GM12801 (cell line): ENCODE results near the gene FMN1.

Source experiments
- TF ChIP-seq, protein P1 (sequence below): IDR thresholded peaks from one replicate; pipeline ENCODE4 v1.5.1; 2011; ENCODE audit warnings: control low read depth; ENCODE audit not compliant: insufficient read length; ENCODE audit errors: extremely low read depth

Gene FMN1

GRCh38 chr15:33182926-33183325 lies 11.6 kb downstream of the FMN1 start:
- TF ChIP-seq, protein P1, sequence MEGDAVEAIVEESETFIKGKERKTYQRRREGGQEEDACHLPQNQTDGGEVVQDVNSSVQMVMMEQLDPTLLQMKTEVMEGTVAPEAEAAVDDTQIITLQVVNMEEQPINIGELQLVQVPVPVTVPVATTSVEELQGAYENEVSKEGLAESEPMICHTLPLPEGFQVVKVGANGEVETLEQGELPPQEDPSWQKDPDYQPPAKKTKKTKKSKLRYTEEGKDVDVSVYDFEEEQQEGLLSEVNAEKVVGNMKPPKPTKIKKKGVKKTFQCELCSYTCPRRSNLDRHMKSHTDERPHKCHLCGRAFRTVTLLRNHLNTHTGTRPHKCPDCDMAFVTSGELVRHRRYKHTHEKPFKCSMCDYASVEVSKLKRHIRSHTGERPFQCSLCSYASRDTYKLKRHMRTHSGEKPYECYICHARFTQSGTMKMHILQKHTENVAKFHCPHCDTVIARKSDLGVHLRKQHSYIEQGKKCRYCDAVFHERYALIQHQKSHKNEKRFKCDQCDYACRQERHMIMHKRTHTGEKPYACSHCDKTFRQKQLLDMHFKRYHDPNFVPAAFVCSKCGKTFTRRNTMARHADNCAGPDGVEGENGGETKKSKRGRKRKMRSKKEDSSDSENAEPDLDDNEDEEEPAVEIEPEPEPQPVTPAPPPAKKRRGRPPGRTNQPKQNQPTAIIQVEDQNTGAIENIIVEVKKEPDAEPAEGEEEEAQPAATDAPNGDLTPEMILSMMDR = no peak

- TF ChIP-seq, protein P1 = no peak
Measured at GRCh38 chr15:33182278-33182905, 12.1 kb downstream of the FMN1 start.

DNA sequence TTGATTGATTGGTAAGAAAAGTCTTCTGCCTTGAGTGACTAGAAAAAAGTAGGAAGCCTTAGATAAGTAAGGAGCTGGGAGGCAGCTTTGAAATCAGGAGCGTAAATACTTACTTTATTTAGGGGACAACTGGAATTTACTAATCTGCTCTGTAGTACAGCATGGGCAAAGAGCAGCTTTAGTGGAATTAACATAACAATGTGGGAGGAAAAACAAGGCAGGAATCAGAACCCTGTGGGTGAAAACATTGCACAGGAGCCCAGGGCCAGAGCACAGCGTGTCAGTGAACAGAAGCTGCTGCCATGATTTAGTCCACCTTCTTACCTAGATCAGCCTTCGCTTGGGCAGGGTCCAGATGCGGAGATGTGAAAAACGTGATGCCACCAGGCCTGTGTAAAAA lies 14.6 kb downstream of the FMN1 start:
- TF ChIP-seq, protein P1 = no peak

GRCh38 chr15:33171202-33171601 lies 23.3 kb downstream of the FMN1 start:
- TF ChIP-seq, protein P1 = no peak

- TF ChIP-seq, protein P1 = no peak
Measured at GRCh38 chr15:33169625-33170024, 24.9 kb downstream of the FMN1 start.

- TF ChIP-seq, protein P1 = no peak
Measured at GRCh38 chr15:33168444-33168843, 26.1 kb downstream of the FMN1 start.

DNA sequence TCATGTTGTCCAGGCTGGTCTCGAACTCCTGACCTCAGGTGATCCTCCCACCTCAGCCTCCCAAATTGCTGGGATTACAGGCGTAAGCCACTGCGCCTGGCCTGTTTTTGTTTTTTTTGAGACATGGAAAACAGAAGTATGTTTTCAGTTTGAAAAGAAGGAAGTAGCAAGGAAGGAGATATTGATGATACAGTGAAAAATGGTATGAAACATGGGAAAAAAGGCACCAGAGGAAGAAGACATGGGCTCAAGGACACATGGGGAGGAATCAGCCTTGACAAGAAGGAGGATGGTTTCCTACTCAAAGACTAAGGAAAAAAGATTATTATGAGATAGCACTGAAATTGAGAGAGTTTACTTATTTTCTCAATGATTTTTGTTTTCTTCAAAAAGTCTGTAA lies 30.7 kb downstream of the FMN1 start:
- TF ChIP-seq, protein P1 = no peak

- TF ChIP-seq, protein P1 = no peak
Measured at GRCh38 chr15:33161209-33161608, 33.3 kb downstream of the FMN1 start.
